GM12878 (cell line): ENCODE results near the gene TMEM176A. TPM values are rescaled to one million over a fixed set of nuclear protein-coding genes. Genes with fewer than 3 reads are reported as not detected.

Source experiments
- ATAC-seq: fragments of 200-7000 bp; cut with Tn5 transposase; 3 replicates; pipeline ENCODE4 v1.9.1; 2020; ENCODE audit warnings: mild to moderate bottlenecking, moderate library complexity
- BruUV-seq: library from RNA; stranded (reverse); fragments of 400-500 nt; replicated peaks from 2 replicates; lab custom pipeline; 2021; lab: Mats Ljungman, UMichigan
- CTCF ChIA-PET: fragments of 300-600 bp; sonication (Branson Sonifier 250); formaldehyde crosslinking; extraction: SDS; loops from one replicate; lab custom pipeline; 2021; ENCODE audit warnings: inconsistent platforms; lab: Yijun Ruan, JAX
- POLR2A ChIA-PET: fragments of 350-600 bp; formaldehyde crosslinking; extraction: SDS; loops from one replicate; lab custom pipeline; 2021; ENCODE audit warnings: inconsistent platforms; lab: Charles Lee
- RAD21 ChIA-PET: fragments of 300-600 bp; sonication (Branson Sonifier 250); formaldehyde crosslinking; loops from one replicate; lab custom pipeline; 2023; ENCODE audit warnings: antibody characterized with exemption; ENCODE audit not compliant: unreplicated experiment; lab: Charles Lee
- SMC1A ChIA-PET: fragments of 300-600 bp; sonication (Branson Sonifier 250); formaldehyde crosslinking; loops from one replicate; lab custom pipeline; 2023; ENCODE audit not compliant: unreplicated experiment, uncharacterized antibody; lab: Charles Lee
- DNase-seq: peaks from one replicate; pipeline ENCODE4 v3.0.0-alpha.2; 2011; ENCODE audit warnings: low read depth, low spot score
- FAIRE-seq: peaks from 3 replicates; lab custom pipeline; 2011; peaks lifted over from hg19 to GRCh38; lab: Jason Lieb, UNC
- H2AFZ ChIP-seq: 2 replicates; pipeline ENCODE4 v1.6.0; 2011; ENCODE audit warnings: low read depth, low read length, control low read depth; ENCODE audit not compliant: control insufficient read depth
- H3K27ac ChIP-seq: 2 replicates; pipeline ENCODE4 v1.5.1; 2011; ENCODE audit warnings: control low read depth; ENCODE audit not compliant: control insufficient read depth, insufficient read depth
- H3K27me3 ChIP-seq, 2 experiments: replicated peaks in 1 of 2; 2 replicates each; pipeline versions ENCODE4 v1.6.0 to v1.6.1; 2011; ENCODE audit warnings: low read length in 1 of 2; ENCODE audit not compliant: control insufficient read depth in 2 of 2, insufficient read depth in 2 of 2
- H3K36me3 ChIP-seq, 2 experiments: 2 replicates each; pipeline ENCODE4 v1.5.1; 2011; ENCODE audit warnings: low read length in 1 of 2; ENCODE audit not compliant: control insufficient read depth in 2 of 2, insufficient read depth in 2 of 2
- H3K4me1 ChIP-seq: 2 replicates; pipeline ENCODE4 v1.6.1; 2011; ENCODE audit warnings: mild to moderate bottlenecking, low read length, moderate library complexity, mixed read lengths; ENCODE audit not compliant: control insufficient read depth, insufficient read depth
- H3K4me2 ChIP-seq: 2 replicates; pipeline ENCODE4 v1.6.0; 2011; ENCODE audit warnings: control low read depth; ENCODE audit not compliant: control insufficient read depth, insufficient read depth
- H3K4me3 ChIP-seq: fragments of 200-600 bp; sonication (generic); 2 replicates; pipeline ENCODE4 v1.5.1; 2016
- H3K79me2 ChIP-seq: 2 replicates; pipeline ENCODE4 v1.6.0; 2011; ENCODE audit warnings: low read length; ENCODE audit not compliant: control insufficient read depth, insufficient read depth
- H3K9ac ChIP-seq: 2 replicates; pipeline ENCODE4 v1.8.0; 2011; ENCODE audit warnings: low read length, control low read depth, mixed read lengths; ENCODE audit not compliant: control insufficient read depth, insufficient read depth
- H3K9me3 ChIP-seq: replicated peaks from 3 replicates; pipeline ENCODE4 v1.5.1; 2011; ENCODE audit warnings: mild to moderate bottlenecking, low read length; ENCODE audit not compliant: control insufficient read depth, insufficient read depth
- H4K20me1 ChIP-seq: 2 replicates; pipeline ENCODE4 v1.6.0; 2011; ENCODE audit not compliant: control insufficient read depth, insufficient read depth
- BCL3 ChIP-seq: IDR thresholded peaks from 2 replicates; pipeline ENCODE4 v1.6.1; 2011; ENCODE audit warnings: borderline replicate concordance, low read depth, mild to moderate bottlenecking, moderate library complexity, low read length; ENCODE audit not compliant: insufficient read depth, poor library complexity, severe bottlenecking
- CBX3 ChIP-seq: fragments of 200-600 bp; sonication (generic); IDR thresholded peaks from 2 replicates; pipeline ENCODE4 v1.6.1; 2016; ENCODE audit warnings: low read depth, borderline replicate concordance
- FOXM1 ChIP-seq: IDR thresholded peaks from 2 replicates; pipeline ENCODE4 v1.6.1; 2012; ENCODE audit warnings: low read depth, mild to moderate bottlenecking, inconsistent platforms, low read length, moderate library complexity
- KAT2A ChIP-seq: conservative IDR thresholded peaks from 2 replicates; pipeline ENCODE4 v1.6.1; 2011; ENCODE audit warnings: low read depth, low read length; ENCODE audit not compliant: control insufficient read depth
- LARP7 ChIP-seq: fragments of 450-650 bp; IDR thresholded peaks from 2 replicates; pipeline ENCODE4 v1.6.1; 2017; ENCODE audit warnings: mild to moderate bottlenecking
- MTA2 ChIP-seq: fragments of 450-650 bp; IDR thresholded peaks from 2 replicates; pipeline ENCODE4 v1.6.1; 2016; ENCODE audit warnings: low read depth, mild to moderate bottlenecking, moderate library complexity
- MYC ChIP-seq: IDR thresholded peaks from 2 replicates; pipeline ENCODE4 v1.6.1; 2011; ENCODE audit warnings: mild to moderate bottlenecking, low read length, moderate library complexity, inconsistent platforms; ENCODE audit not compliant: insufficient read depth, insufficient replicate concordance, insufficient read length, severe bottlenecking
- NR2C1 ChIP-seq: fragments of 450-650 bp; IDR thresholded peaks from 2 replicates; pipeline ENCODE4 v1.6.1; 2017; ENCODE audit warnings: antibody characterized with exemption, mild to moderate bottlenecking, moderate library complexity
- PML ChIP-seq: IDR thresholded peaks from 2 replicates; pipeline ENCODE4 v1.6.1; 2012; ENCODE audit warnings: low read length, inconsistent platforms
- RBBP5 ChIP-seq: fragments of 200-600 bp; sonication (generic); conservative IDR thresholded peaks from 2 replicates; pipeline ENCODE4 v1.6.1; 2016
- SUPT20H ChIP-seq: IDR thresholded peaks from 2 replicates; pipeline ENCODE4 v1.6.1; 2011; ENCODE audit warnings: low read depth, mild to moderate bottlenecking, low read length, moderate library complexity, borderline replicate concordance; ENCODE audit not compliant: control insufficient read depth
- USF2 ChIP-seq: IDR thresholded peaks from 2 replicates; pipeline ENCODE4 v1.6.1; 2011; ENCODE audit warnings: low read depth, low read length, improper control_type of control experiment, borderline replicate concordance
- WRNIP1 ChIP-seq: IDR thresholded peaks from 2 replicates; pipeline ENCODE4 v1.6.1; 2011; ENCODE audit warnings: low read depth, low read length, improper control_type of control experiment, borderline replicate concordance
- ZBTB11 ChIP-seq: fragments of 450-650 bp; formaldehyde crosslinking; IDR thresholded peaks from 2 replicates; pipeline ENCODE4 v1.5.0; 2022; ENCODE audit warnings: mild to moderate bottlenecking, missing genetic modification characterization
- WGBS: methylation state at CpG from one replicate; pipeline ENCODE4 v1.1.6; 2016; ENCODE audit warnings: low lambda C conversion rate; ENCODE audit not compliant: insufficient replicate concordance, insufficient coverage; ENCODE audit errors: missing lambda C conversion rate; 5-methylcytosine and 5-hydroxymethylcytosine counted together
- in situ Hi-C: fragments of 300-500 bp; cut with MboI; formaldehyde crosslinking; loops from 9 replicates; pipeline ENCODE4 v1.14.3; 2018; ENCODE audit warnings: mixed read lengths
- intact Hi-C: fragments of 100-400 bp; cut with micrococcal nuclease; formaldehyde crosslinking; loops from one replicate; pipeline ENCODE4 v1.14.2; 2022; ENCODE audit not compliant: unreplicated experiment
- polyA plus RNA-seq, 11 experiments: library from polyadenylated mRNA; depleted of rRNA in 4 of 11; unstranded in 6 of 11; stranded (reverse) in 5 of 11; fragments of >200 nt; fragmentation: Nextera tagmentation in 4 of 11; fragmentation: Illumina TruSeq in 1 of 11; extraction: Ambion mirVana in 4 of 11; extraction: Trizol in 1 of 11; gene quantifications; 1 replicate in 1 of 11; 2 replicates in 10 of 11; pipeline versions ENCODE4 v1.2.1 to v1.2.3, GENCODE V29; 2011 to 2016; ENCODE audit warnings: inconsistent platforms in 2 of 11, missing spikeins in 2 of 11, low read depth in 1 of 11
- total RNA-seq, 4 experiments: library from RNA; depleted of rRNA in 3 of 4; stranded (reverse); fragments of >200 nt in 3 of 4; fragmentation: Illumina TruSeq in 1 of 4; extraction: Trizol in 1 of 4; gene quantifications; 2 replicates each; pipeline versions ENCODE4 v1.2.1 to v1.2.3, GENCODE V29; 2013 to 2021

The TMEM176A gene
- total and polyA plus RNA-seq, 10 of the 15 experiments (the other 5 are each of a cell fraction or from before 2014, with no cell fraction given), result not detected

GRCh38 chr7:150814328-150815001 lies 13.9 kb downstream of the TMEM176A start:
- DNase-seq (no peak), FAIRE-seq (no peak), ATAC-seq (no peak)
- no peak overlapping the region for H3K4me2 ChIP-seq
- no peaks in the 10 kb centered on the region for H3K4me1 ChIP-seq
- CTCF ChIA-PET, result interaction anchor here (0.6 to 1.3 kb wide), 2 partner anchors 27 to 37 kb away, joined by 3 read pairs; no protein-coding TSS in a partner anchor
- H2AFZ ChIP-seq, result no peak overlapping the region
- H3K27ac ChIP-seq, result no peak overlapping the region
- H3K9ac ChIP-seq, result no peak overlapping the region
- no peaks in the 10 kb centered on the region; a peak in 1 of 4 replicates for H3K27me3 ChIP-seq
- no peak overlapping the region for H3K4me3 ChIP-seq
- SMC1A ChIA-PET, result interaction anchor here (1.1 to 1.3 kb wide), 2 partner anchors 9 to 47 kb away, joined by 3 read pairs; no protein-coding TSS in a partner anchor
- POLR2A ChIA-PET, result no interaction called here
- intact Hi-C loops (no loop called here), in situ Hi-C loops (no loop called here)
- RAD21 ChIA-PET, result no interaction called here
- no TSS peak for BruUV-seq
- no peaks in the 10 kb centered on the region for H3K36me3 ChIP-seq
- H3K79me2 ChIP-seq, result no peaks in the 10 kb centered on the region
- H4K20me1 ChIP-seq, result no peaks in the 10 kb centered on the region
- H3K9me3 ChIP-seq, result no peaks in the 10 kb centered on the region; the same call in 2 of the 3 replicates
- WGBS, result 42% methylated on average over 7 of the region's 7 CpGs
- no peak for TF ChIP-seq RBBP5
- no peak for TF ChIP-seq SUPT20H
- TF ChIP-seq FOXM1, result no peak
- TF ChIP-seq USF2, result no peak
- TF ChIP-seq KAT2A, result no peak
- TF ChIP-seq WRNIP1, result no peak
- TF ChIP-seq MYC, result no peak
- TF ChIP-seq NR2C1, result no peak
- TF ChIP-seq BCL3, result no peak
- TF ChIP-seq ZBTB11 (CRISPR knock-in tag), result no peak
- no peak for TF ChIP-seq LARP7
- TF ChIP-seq CBX3, result no peak
- TF ChIP-seq PML, result no peak
- TF ChIP-seq MTA2, result no peak
